Neural cell (in vitro differentiated cells): Measurements from ENCODE around the gene SLC8A1.

Experiments
- CTCF ChIP-seq: fragments of 450-650 bp; IDR thresholded peaks from 2 replicates; pipeline ENCODE4 v1.5.1; 2014; ENCODE audit warnings: antibody characterized with exemption, mild to moderate bottlenecking, moderate library complexity; ENCODE audit not compliant: poor library complexity, severe bottlenecking
- EP300 ChIP-seq: fragments of 450-650 bp; conservative IDR thresholded peaks from 2 replicates; pipeline ENCODE4 v1.6.1; 2014; ENCODE audit warnings: antibody characterized with exemption, mild to moderate bottlenecking, moderate library complexity; ENCODE audit not compliant: poor library complexity, severe bottlenecking
- EZH2 ChIP-seq: fragments of 200-600, 300-800 bp; shearing (Covaris generic), sonication (generic); IDR thresholded peaks from 2 replicates; pipeline ENCODE4 v1.6.1; 2014; ENCODE audit warnings: antibody characterized with exemption, low read length, borderline replicate concordance, mild to moderate bottlenecking; ENCODE audit not compliant: insufficient read depth, poor library complexity, severe bottlenecking
- POLR2AphosphoS5 ChIP-seq: IDR thresholded peaks from 2 replicates; pipeline ENCODE4 v1.6.1; 2012
- RAD21 ChIP-seq: fragments of 450-650 bp; conservative IDR thresholded peaks from 2 replicates; pipeline ENCODE4 v1.6.1; 2014; ENCODE audit warnings: antibody characterized with exemption, mild to moderate bottlenecking, moderate library complexity
- TAF1 ChIP-seq: IDR thresholded peaks from 2 replicates; pipeline ENCODE4 v1.6.1; 2012; ENCODE audit warnings: low read depth

- no peak for TF ChIP-seq EP300
- no peak for TF ChIP-seq EZH2
- no peak for TF ChIP-seq POLR2AphosphoS5
- TF ChIP-seq CTCF: no peak
- no peak for TF ChIP-seq RAD21
- no peak for TF ChIP-seq TAF1
These were observed 285.9 kb downstream of the SLC8A1 start for GRCh38 chr2:40166006-40166405.
